ENCODE measurements around the gene TUSC2.

DNA sequence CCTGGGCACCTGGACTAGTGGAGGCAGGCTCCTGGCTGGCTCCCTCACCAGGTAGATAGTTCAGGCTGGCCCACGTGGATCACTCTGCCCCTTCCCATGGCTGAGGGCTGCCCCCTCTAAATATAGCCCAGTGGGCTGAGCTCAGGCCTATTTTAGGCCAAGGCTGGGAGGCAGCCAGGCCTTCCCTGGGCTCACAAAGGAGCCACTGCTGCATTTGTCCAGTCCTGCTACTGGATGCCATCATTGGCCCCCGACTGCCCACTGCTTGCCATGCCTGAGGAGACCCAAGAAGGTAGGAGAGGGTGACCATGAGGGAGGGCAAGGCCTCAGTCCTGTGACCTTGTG lies 49.2 kb downstream of the TUSC2 start, which contains the start of gene LSMEM2:
- TF ChIP-seq, protein P1, sequence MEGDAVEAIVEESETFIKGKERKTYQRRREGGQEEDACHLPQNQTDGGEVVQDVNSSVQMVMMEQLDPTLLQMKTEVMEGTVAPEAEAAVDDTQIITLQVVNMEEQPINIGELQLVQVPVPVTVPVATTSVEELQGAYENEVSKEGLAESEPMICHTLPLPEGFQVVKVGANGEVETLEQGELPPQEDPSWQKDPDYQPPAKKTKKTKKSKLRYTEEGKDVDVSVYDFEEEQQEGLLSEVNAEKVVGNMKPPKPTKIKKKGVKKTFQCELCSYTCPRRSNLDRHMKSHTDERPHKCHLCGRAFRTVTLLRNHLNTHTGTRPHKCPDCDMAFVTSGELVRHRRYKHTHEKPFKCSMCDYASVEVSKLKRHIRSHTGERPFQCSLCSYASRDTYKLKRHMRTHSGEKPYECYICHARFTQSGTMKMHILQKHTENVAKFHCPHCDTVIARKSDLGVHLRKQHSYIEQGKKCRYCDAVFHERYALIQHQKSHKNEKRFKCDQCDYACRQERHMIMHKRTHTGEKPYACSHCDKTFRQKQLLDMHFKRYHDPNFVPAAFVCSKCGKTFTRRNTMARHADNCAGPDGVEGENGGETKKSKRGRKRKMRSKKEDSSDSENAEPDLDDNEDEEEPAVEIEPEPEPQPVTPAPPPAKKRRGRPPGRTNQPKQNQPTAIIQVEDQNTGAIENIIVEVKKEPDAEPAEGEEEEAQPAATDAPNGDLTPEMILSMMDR (IDR thresholded peaks at IDR 0.05): no peak
- TF ChIP-seq POLR2A (IDR thresholded peaks at IDR 0.05): no peak

Measured in testis (tissue), 2 donors.